Progenitor cell of endocrine pancreas (in vitro differentiated cells): ENCODE measurements around the gene GCNT4. TPM values are rescaled to one million over a fixed set of nuclear protein-coding genes. Genes with fewer than 3 reads are reported as not detected.

ENCODE experiments used
- DNase-seq: peaks from one replicate; pipeline ENCODE4 v3.0.0; 2021; ENCODE audit warnings: low spot score; ENCODE audit not compliant: unreplicated experiment
- H3K27ac Mint-ChIP-seq: 2 replicates; pipeline ENCODE4 v1.8.0; 2021; ENCODE audit warnings: mild to moderate bottlenecking, moderate library complexity, mixed read lengths
- H3K27me3 Mint-ChIP-seq: 2 replicates; pipeline ENCODE4 v1.8.0; 2021; ENCODE audit warnings: mixed read lengths
- H3K36me3 Mint-ChIP-seq: 2 replicates; pipeline ENCODE4 v1.8.0; 2022; ENCODE audit warnings: mixed read lengths; ENCODE audit not compliant: insufficient read depth
- H3K4me1 Mint-ChIP-seq: 2 replicates; pipeline ENCODE4 v1.8.0; 2021; ENCODE audit warnings: low read depth, mixed read lengths
- H3K4me3 Mint-ChIP-seq: 2 replicates; pipeline ENCODE4 v1.8.0; 2021; ENCODE audit warnings: low read depth, mild to moderate bottlenecking, moderate library complexity, mixed read lengths
- H3K9me3 Mint-ChIP-seq: 2 replicates; pipeline ENCODE4 v1.8.0; 2021; ENCODE audit warnings: low read depth, mixed read lengths
- CTCF ChIP-seq: fragments of 200-600 bp; sonication (generic); IDR thresholded peaks from one replicate; pipeline ENCODE4 v1.5.0; 2021; ENCODE audit warnings: antibody characterized with exemption, mild to moderate bottlenecking; ENCODE audit not compliant: unreplicated experiment
- total RNA-seq: library from RNA; stranded (reverse); gene quantifications from 2 replicates; pipeline ENCODE4 v1.2.1, GENCODE V29; 2021

GCNT4 gene
- total RNA-seq, 1 donor from 2014 or later = 2.5 TPM

DNA sequence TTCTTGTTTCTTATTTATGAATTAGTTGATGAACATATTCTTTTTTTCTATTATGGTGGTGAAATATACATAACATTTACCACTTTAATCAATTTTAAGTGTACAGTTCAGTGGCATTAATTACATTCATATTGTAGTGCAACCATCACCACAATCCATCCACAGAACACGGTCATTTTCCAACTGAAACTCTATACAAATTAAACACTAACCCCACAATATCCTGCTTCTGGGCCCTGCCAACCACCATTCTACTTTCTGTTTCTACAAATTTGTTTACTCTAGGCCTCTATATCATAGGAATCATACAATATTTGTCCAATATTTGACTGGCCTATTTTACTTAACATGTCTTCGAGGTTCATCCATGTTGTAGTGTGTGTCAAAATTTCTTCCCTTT, 7.3 kb downstream of the GCNT4 start:
- TF ChIP-seq CTCF = no peak
- Mint-ChIP-seq H3K4me3 (no peak overlapping the region), H3K36me3 (peaks cover 7% of the 10 kb centered on the region), H3K9me3 (no peaks in the 10 kb centered on the region), H3K27ac (no peak overlapping the region), H3K4me1 (peaks cover 9% of the 10 kb centered on the region), H3K27me3 (peaks cover 3% of the 10 kb centered on the region)
- DNase-seq = no peak

DNA sequence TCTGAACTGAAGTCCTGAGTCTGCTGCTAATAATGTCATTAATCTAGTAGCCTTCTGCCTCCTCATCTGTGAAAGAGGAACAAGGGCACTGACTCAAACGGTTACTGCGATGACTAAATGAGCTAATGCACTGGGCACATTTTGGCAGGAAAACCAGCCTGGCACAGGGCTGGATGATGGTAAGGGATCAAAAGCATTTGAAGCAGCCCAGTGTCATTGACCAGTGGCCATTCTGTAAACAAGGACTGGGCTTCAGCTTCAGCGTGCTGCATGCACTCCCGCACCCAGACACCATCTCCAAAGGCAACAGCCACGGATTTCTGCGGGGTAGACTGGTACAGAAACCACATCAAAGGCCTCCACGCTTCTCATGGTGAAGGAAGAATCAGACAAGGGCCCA, 8.0 kb downstream of the GCNT4 start:
- H3K4me3 Mint-ChIP-seq = no peak overlapping the region
- no peak overlapping the region for H3K27ac Mint-ChIP-seq
- H3K36me3 Mint-ChIP-seq = peaks cover 7% of the 10 kb centered on the region
- H3K4me1 Mint-ChIP-seq = peaks cover 9% of the 10 kb centered on the region
- no peaks in the 10 kb centered on the region for H3K9me3 Mint-ChIP-seq
- no peak for TF ChIP-seq CTCF
- DNase-seq = no peak
- peaks cover 3% of the 10 kb centered on the region for H3K27me3 Mint-ChIP-seq

GRCh38 chr5:75043633-75044264, 8.6 kb downstream of the GCNT4 start:
- no peaks in the 10 kb centered on the region for H3K9me3 Mint-ChIP-seq
- DNase-seq = no peak
- peaks cover 9% of the 10 kb centered on the region for H3K4me1 Mint-ChIP-seq
- H3K27ac Mint-ChIP-seq = no peak overlapping the region
- no peak for TF ChIP-seq CTCF
- H3K36me3 Mint-ChIP-seq = peaks cover 7% of the 10 kb centered on the region
- H3K27me3 Mint-ChIP-seq = peaks cover 3% of the 10 kb centered on the region
- H3K4me3 Mint-ChIP-seq = no peak overlapping the region

DNA sequence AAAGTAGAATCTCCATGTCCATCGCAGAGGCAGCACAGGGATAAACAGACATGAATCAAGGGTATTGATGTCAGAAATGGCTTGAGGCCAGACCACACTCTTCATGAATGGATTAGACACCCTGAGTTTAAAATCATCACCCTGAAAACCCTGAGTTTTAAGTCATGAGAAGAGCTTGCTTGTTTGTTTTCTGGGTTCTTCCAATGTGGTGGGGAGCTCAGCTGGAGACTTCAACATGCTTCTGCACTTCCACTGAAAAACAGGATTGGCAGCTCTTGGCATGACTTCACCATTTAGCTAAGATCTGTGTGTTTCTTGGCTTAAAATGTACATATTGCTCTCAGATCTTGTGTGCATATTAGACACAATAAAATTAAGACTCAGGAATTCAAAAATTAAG, 9.8 kb downstream of the GCNT4 start:
- peaks cover 9% of the 10 kb centered on the region for H3K4me1 Mint-ChIP-seq
- H3K4me3 Mint-ChIP-seq = no peak overlapping the region
- no peaks in the 10 kb centered on the region for H3K9me3 Mint-ChIP-seq
- H3K27me3 Mint-ChIP-seq = peaks cover 3% of the 10 kb centered on the region
- peaks cover 7% of the 10 kb centered on the region for H3K36me3 Mint-ChIP-seq
- H3K27ac Mint-ChIP-seq = no peak overlapping the region
- TF ChIP-seq CTCF = no peak
- DNase-seq = no peak

DNA sequence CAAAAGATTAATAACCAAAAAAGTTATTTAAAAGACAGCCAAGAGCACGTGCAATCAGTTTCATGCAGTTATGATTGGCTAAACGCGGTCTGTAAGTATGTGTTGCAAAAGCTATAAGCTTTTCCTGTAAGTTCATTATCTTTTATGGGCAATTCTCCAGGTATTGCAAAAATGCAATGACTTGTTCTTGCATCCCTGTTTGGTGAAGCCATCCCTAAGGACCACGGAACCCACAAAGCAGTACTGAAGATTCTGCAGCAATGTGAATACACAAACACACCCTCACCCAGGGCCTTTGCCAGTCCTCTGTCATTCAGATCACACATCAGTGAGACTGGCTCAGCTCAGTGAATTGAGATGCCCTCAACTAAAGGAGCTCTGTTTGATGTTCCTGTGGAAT, 11.4 kb downstream of the GCNT4 start:
- DNase-seq = no peak
- H3K4me1 Mint-ChIP-seq = peaks cover 11% of the 10 kb centered on the region
- TF ChIP-seq CTCF = no peak
- H3K27ac Mint-ChIP-seq = no peak overlapping the region
- H3K9me3 Mint-ChIP-seq = no peaks in the 10 kb centered on the region
- H3K36me3 Mint-ChIP-seq = peaks cover 7% of the 10 kb centered on the region
- H3K27me3 Mint-ChIP-seq = peaks cover 1% of the 10 kb centered on the region
- H3K4me3 Mint-ChIP-seq = no peak overlapping the region
